NCI-H1105 (cell line): ENCODE data around the gene RASAL3.

Experiments
- DNase-seq: peaks from one replicate; lab custom pipeline; 2025; lab: John Stamatoyannopoulos, UW

The RASAL3 gene

GRCh38 chr19:15433519-15434069 is 30.8 kb downstream of the RASAL3 start:
- DNase-seq: no peak

GRCh38 chr19:15432629-15433518 is 31.5 kb downstream of the RASAL3 start:
- peak; percentile 86 for DNase-seq

DNA sequence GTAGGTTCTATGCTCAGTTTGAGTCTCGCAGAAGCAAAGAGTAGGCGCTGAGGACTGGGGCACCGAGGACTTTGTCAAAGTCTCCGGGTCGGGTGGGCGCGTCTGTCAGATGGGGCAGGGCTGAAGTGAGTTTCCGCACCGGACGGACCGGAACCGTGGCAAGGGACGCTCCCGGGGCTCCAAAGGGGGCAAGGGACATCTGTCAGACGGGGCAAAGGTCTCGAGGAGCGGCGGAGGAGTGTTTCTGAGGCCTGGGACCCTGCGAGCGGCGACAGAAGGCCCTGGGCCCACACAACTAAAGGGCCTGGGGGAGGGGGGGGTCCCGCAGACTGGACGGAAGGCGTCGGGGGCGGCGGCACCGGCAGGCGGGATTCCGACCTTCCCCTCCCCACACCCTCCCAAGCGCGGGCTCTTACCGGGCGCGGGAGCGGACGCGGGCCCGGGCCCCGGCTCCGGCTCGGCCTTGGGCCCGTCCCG is 32.3 kb downstream of the RASAL3 start:
- no peak for DNase-seq

DNA sequence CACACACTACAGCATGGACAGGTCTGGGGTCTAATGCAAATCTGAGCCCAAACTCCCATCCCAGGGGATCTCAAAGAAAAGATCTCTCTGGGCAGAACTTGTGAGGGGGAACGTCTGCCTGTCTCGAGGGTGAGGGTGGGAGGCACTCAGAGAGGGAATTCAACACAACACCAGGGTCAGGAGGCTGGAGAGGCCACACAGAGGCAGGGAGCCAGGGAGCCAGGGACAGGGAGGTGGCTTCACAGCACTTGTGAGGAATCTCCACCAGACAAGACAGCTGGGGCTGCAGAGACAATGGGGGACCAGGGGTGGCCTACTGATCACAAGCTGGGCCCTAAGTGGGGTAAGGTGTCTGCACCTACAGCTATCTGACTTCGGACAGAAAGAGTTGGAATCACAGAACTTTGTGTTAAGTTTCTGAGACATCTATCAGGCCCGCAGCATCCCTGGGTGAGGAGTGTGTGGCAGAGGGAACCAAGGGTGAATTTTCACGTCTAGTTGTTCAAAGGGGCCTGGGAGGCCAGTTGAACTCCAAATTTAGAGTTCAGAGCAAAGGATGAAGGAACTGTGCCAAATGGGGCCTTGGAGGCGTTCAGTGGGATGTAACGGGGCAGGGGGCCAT is 32.8 kb downstream of the RASAL3 start:
- no peak for DNase-seq

- DNase-seq: no peak
These were observed 33.7 kb downstream of the RASAL3 start for GRCh38 chr19:15430526-15431120.

DNA sequence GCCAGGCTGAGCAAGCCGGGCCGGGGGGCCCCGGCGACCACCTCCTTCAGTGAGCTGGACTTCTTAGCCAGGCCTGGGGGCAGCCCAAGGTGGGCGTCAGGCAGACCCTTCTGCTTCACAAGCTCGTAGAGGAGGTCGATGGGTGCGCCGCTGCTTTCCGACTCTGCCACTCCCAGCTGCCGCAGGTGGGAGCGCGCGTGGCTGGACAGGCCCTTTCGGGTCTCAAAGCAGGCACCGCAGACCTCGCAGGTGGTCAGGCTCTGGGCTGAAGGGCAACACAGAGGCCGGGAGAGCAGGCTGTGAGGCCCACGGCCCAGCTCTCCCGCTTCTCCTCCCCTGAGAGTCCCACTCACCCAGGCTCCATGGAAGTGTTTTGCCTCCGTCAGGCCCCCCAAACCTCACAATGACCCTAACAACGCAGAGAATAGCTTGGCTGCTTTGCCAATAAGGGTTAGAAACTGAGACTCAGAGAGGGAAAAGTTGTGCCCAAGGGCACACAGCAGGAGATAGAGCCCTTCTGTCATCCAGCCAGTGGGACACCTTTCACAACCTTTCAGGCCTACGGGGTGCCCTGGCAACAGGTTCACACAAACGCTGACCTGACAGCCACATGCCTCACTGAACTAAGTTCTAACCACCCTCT is 34.4 kb downstream of the RASAL3 start:
- DNase-seq: no peak

GRCh38 chr19:15428956-15429824 is 35.2 kb downstream of the RASAL3 start:
- no peak for DNase-seq

DNA sequence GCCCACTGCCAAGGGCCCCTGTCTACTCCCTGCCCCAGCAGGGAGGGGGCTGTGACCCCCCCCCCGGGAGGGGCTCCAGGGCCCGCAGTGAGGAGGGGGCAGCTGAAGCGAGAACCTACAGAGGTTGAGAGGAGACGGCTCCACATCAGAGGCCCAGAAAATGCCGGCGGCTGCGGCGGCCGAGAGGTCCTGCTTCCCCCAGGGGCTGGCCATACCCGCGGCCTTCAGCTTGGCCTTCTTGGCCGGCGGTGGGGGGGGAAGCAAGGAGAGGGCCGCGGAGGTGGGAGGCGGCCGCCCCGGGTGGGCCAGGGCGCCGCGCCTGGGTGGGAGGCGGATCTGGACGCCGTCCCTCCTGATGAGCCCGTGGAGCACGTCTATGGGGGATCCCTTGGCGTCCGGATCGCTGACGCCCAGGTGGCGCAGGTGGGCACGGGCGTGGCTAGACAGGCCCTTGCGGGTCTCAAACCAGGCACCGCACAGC is 36.3 kb downstream of the RASAL3 start:
- no peak for DNase-seq

GRCh38 chr19:15427350-15427700 is 37.0 kb downstream of the RASAL3 start:
- no peak for DNase-seq

- no peak for DNase-seq
These were observed 37.6 kb downstream of the RASAL3 start for GRCh38 chr19:15426485-15427349.

- no peak for DNase-seq
These were observed 38.9 kb downstream of the RASAL3 start for GRCh38 chr19:15425321-15425950.

- DNase-seq: no peak
These were observed 39.6 kb downstream of the RASAL3 start for GRCh38 chr19:15424692-15425272.

DNA sequence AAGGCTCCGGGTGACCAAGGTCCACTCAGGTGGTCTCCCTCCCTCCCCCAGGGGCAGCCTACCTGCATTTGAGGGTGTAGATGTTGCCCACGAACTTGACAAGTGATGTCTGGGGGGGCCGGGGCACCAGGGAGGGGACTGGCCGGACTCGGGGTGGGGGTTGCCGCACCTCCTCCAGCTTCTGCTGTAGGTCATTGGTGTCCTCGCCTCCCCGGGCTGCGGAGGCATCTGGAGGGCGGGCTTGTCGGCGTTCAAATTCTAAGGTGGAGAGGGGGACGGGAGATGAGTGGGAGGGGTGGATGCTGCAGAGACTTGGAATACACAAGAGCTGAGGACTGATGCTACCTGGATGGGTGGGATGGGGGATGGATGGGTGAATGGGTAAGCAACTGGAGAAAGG is 40.2 kb downstream of the RASAL3 start:
- DNase-seq: no peak

- no peak for DNase-seq
These were observed 41.2 kb downstream of the RASAL3 start for GRCh38 chr19:15423130-15423529.

GRCh38 chr19:15422296-15423075 is 41.9 kb downstream of the RASAL3 start:
- DNase-seq: no peak

GRCh38 chr19:15421721-15422260 is 42.6 kb downstream of the RASAL3 start:
- peak; percentile 27 for DNase-seq

- DNase-seq: no peak
These were observed 43.1 kb downstream of the RASAL3 start for GRCh38 chr19:15421136-15421695.
